HG03565 (cell line): ENCODE data around the gene MTCL3.

Source experiments
- ATAC-seq: cut with Tn5 transposase; IDR thresholded peaks from one replicate; pipeline ENCODE4 v1.9.1; 2021; ENCODE audit warnings: mild to moderate bottlenecking, moderate library complexity; ENCODE audit not compliant: unreplicated experiment

Gene MTCL3

GRCh38 chr6:127518710-127519468, at the start of gene MTCL3:
Gene MTCL3, minus strand, starts transcription at chr6:127519335.
- ATAC-seq, result no peak

- no peak for ATAC-seq
Measured at GRCh38 chr6:127567476-127567875, 48.3 kb upstream of the MTCL3 start.

GRCh38 chr6:127566651-127567050, 47.5 kb upstream of the MTCL3 start:
- ATAC-seq, result no peak

GRCh38 chr6:127566119-127566518, 47.0 kb upstream of the MTCL3 start:
- ATAC-seq, result no peak

GRCh38 chr6:127564761-127565160, 45.6 kb upstream of the MTCL3 start:
- no peak for ATAC-seq

- no peak for ATAC-seq
Measured at GRCh38 chr6:127561660-127562059, 42.5 kb upstream of the MTCL3 start.

- peak; percentile 76 for ATAC-seq
Measured at GRCh38 chr6:127554435-127555006, 35.4 kb upstream of the MTCL3 start.

GRCh38 chr6:127550403-127550802, 31.3 kb upstream of the MTCL3 start:
- ATAC-seq, result no peak

- ATAC-seq, result no peak
Measured at GRCh38 chr6:127547904-127548649, 28.9 kb upstream of the MTCL3 start.

GRCh38 chr6:127547215-127547614, 28.1 kb upstream of the MTCL3 start:
- no peak for ATAC-seq

- peak; percentile 72 for ATAC-seq
Measured at GRCh38 chr6:127539272-127539671, 20.1 kb upstream of the MTCL3 start.

- ATAC-seq, result peak; percentile 22
Measured at GRCh38 chr6:127538750-127539264, 19.7 kb upstream of the MTCL3 start.

GRCh38 chr6:127533736-127534135, 14.6 kb upstream of the MTCL3 start:
- ATAC-seq, result no peak

GRCh38 chr6:127533011-127533410, 13.9 kb upstream of the MTCL3 start:
- ATAC-seq, result no peak

- no peak for ATAC-seq
Measured at GRCh38 chr6:127522714-127523113, 3.6 kb upstream of the MTCL3 start.

GRCh38 chr6:127520066-127520465, 931 bp upstream of the MTCL3 start:
- ATAC-seq, result no peak

GRCh38 chr6:127519469-127519785, 292 bp upstream of the MTCL3 start:
- no peak for ATAC-seq

GRCh38 chr6:127518191-127518709, 885 bp downstream of the MTCL3 start:
- ATAC-seq, result no peak

- no peak for ATAC-seq
Measured at GRCh38 chr6:127517693-127518092, 1.4 kb downstream of the MTCL3 start.

- ATAC-seq, result peak; percentile 54
Measured at GRCh38 chr6:127516662-127517273, 2.4 kb downstream of the MTCL3 start.
